Loucy (cell line): ENCODE data around the gene CYP2W1.

Experiments used
- H2AFZ ChIP-seq: fragments of 200-600 bp; sonication (generic); 2 replicates; pipeline ENCODE4 v1.6.0; 2016; ENCODE audit warnings: antibody characterized with exemption, mild to moderate bottlenecking, low read length, moderate library complexity
- H3F3A ChIP-seq: fragments of 200-600 bp; 2 replicates; pipeline ENCODE4 v1.6.0; 2016; ENCODE audit warnings: antibody characterized with exemption, low read depth, mild to moderate bottlenecking
- H3K27me3 ChIP-seq: fragments of 200-600 bp; sonication (generic); 2 replicates; pipeline ENCODE4 v1.6.1; 2014; ENCODE audit warnings: low read length, mild to moderate bottlenecking; ENCODE audit not compliant: insufficient read depth, poor library complexity, severe bottlenecking
- H3K36me3 ChIP-seq: fragments of 200-600 bp; sonication (generic); 2 replicates; pipeline ENCODE4 v1.6.1; 2016; ENCODE audit warnings: low read length; ENCODE audit not compliant: insufficient read depth
- H3K4me1 ChIP-seq: fragments of 200-600 bp; sonication (generic); 2 replicates; pipeline ENCODE4 v1.5.1; 2014; ENCODE audit warnings: low read length, mild to moderate bottlenecking; ENCODE audit not compliant: insufficient read depth, poor library complexity, severe bottlenecking
- H3K4me2 ChIP-seq: fragments of 200-600 bp; sonication (generic); 2 replicates; pipeline ENCODE4 v1.6.0; 2014; ENCODE audit warnings: antibody characterized with exemption, low read length, low read depth, mild to moderate bottlenecking; ENCODE audit not compliant: poor library complexity, severe bottlenecking
- H3K4me3 ChIP-seq: fragments of 200-600 bp; sonication (generic); 2 replicates; pipeline ENCODE4 v1.5.1; 2014; ENCODE audit warnings: low read length, mild to moderate bottlenecking, mixed read lengths; ENCODE audit not compliant: poor library complexity, severe bottlenecking
- H3K79me2 ChIP-seq: fragments of 200-600 bp; sonication (generic); 2 replicates; pipeline ENCODE4 v1.6.1; 2014; ENCODE audit warnings: low read length; ENCODE audit not compliant: insufficient read depth
- H3K9ac ChIP-seq: fragments of 200-600 bp; sonication (generic); 2 replicates; pipeline ENCODE4 v1.6.0; 2014; ENCODE audit warnings: mild to moderate bottlenecking, low read depth, low read length, moderate library complexity; ENCODE audit not compliant: poor library complexity, severe bottlenecking
- H3K9me2 ChIP-seq: fragments of 200-600 bp; sonication (generic); replicated peaks from 2 replicates; pipeline ENCODE4 v1.6.1; 2016; ENCODE audit warnings: low read depth, low read length, mixed read lengths
- H3K9me3 ChIP-seq: fragments of 200-600 bp; sonication (generic); 2 replicates; pipeline ENCODE4 v1.6.1; 2014; ENCODE audit warnings: mild to moderate bottlenecking, antibody characterized with exemption, low read length, low read depth; ENCODE audit not compliant: insufficient read depth
- H4K20me1 ChIP-seq: fragments of 200-600 bp; sonication (generic); 2 replicates; pipeline ENCODE4 v1.6.0; 2014; ENCODE audit warnings: antibody characterized with exemption, low read length, mild to moderate bottlenecking; ENCODE audit not compliant: insufficient read depth, poor library complexity, severe bottlenecking
- CTCF ChIP-seq: fragments of 200-600 bp; sonication (generic); conservative IDR thresholded peaks from 2 replicates; pipeline ENCODE4 v1.5.1; 2014; ENCODE audit warnings: mild to moderate bottlenecking, antibody characterized with exemption, low read length
- EZH2phosphoT487 ChIP-seq: fragments of 200-600 bp; IDR thresholded peaks from 2 replicates; pipeline ENCODE4 v1.6.1; 2018; ENCODE audit warnings: antibody characterized with exemption, mild to moderate bottlenecking, moderate library complexity, borderline replicate concordance

Gene CYP2W1

GRCh38 chr7:1016577-1017531 is 33.9 kb downstream of the CYP2W1 start:
- TF ChIP-seq EZH2phosphoT487 (no peak), CTCF (no peak)
- H3K9me2 ChIP-seq = no peaks in the 10 kb centered on the region
- no peaks in the 10 kb centered on the region for H3K36me3 ChIP-seq
- no peaks in the 10 kb centered on the region for H4K20me1 ChIP-seq
- H3K79me2 ChIP-seq = peaks cover 29% of the 10 kb centered on the region; the same call in 1 of the 2 replicates
- H3K4me2 ChIP-seq = no peak overlapping the region
- H2AFZ ChIP-seq = no peak overlapping the region
- no peak overlapping the region for H3K4me3 ChIP-seq
- no peak overlapping the region for H3K9ac ChIP-seq
- no peaks in the 10 kb centered on the region for H3F3A ChIP-seq
- H3K27me3 ChIP-seq = no peaks in the 10 kb centered on the region
- no peaks in the 10 kb centered on the region for H3K9me3 ChIP-seq
- peaks cover 4% of the 10 kb centered on the region for H3K4me1 ChIP-seq

- Histone ChIP-seq H3K79me2 (peaks cover 36% of the 10 kb centered on the region; the same call in 1 of the 2 replicates), H3F3A (no peaks in the 10 kb centered on the region), H3K36me3 (no peaks in the 10 kb centered on the region), H3K9me3 (no peaks in the 10 kb centered on the region), H3K4me2 (no peak overlapping the region), H3K9ac (no peak overlapping the region), H3K4me1 (peaks cover 4% of the 10 kb centered on the region), H3K9me2 (no peaks in the 10 kb centered on the region), H2AFZ (no peak overlapping the region), H3K27me3 (no peaks in the 10 kb centered on the region), H3K4me3 (no peak overlapping the region), H4K20me1 (no peaks in the 10 kb centered on the region)
- no peak for TF ChIP-seq CTCF
- TF ChIP-seq EZH2phosphoT487 = no peak
Measured at GRCh38 chr7:1017586-1018333, 34.8 kb downstream of the CYP2W1 start.

- TF ChIP-seq CTCF = no peak
- no peak for TF ChIP-seq EZH2phosphoT487
Measured at GRCh38 chr7:1018334-1018695, 35.3 kb downstream of the CYP2W1 start.

More at GRCh38 chr7:1018334-1018695, 35.3 kb downstream of the CYP2W1 start:
- H3K4me1 ChIP-seq = peaks cover 4% of the 10 kb centered on the region
- H3K4me3 ChIP-seq = no peak overlapping the region
- H3K4me2 ChIP-seq = no peak overlapping the region
- H3K79me2 ChIP-seq = peaks cover 42% of the 10 kb centered on the region; the same call in 1 of the 2 replicates
- no peaks in the 10 kb centered on the region for H3K36me3 ChIP-seq
- H3K9me2 ChIP-seq = no peaks in the 10 kb centered on the region
- no peaks in the 10 kb centered on the region for H4K20me1 ChIP-seq
- H2AFZ ChIP-seq = no peak overlapping the region
- no peaks in the 10 kb centered on the region for H3K27me3 ChIP-seq
- H3F3A ChIP-seq = no peaks in the 10 kb centered on the region
- H3K9me3 ChIP-seq = no peaks in the 10 kb centered on the region
- no peak overlapping the region for H3K9ac ChIP-seq
